GM23248 (cell line): ENCODE data around the gene LRIG1. TPM values are rescaled to one million over a fixed set of nuclear protein-coding genes. Genes with fewer than 3 reads are reported as not detected.
"Not testable (repeated sequence)": the region's sequence is repeated elsewhere in the genome, so short reads cannot be mapped to it uniquely, and the experiment has no call there.

ENCODE experiments used
- DNase-seq: peaks from one replicate; pipeline ENCODE4 v3.0.0-alpha.2; 2015
- H2AFZ ChIP-seq: fragments of 200-600 bp; sonication (generic); 2 replicates; pipeline ENCODE4 v1.6.1; 2016; ENCODE audit warnings: antibody characterized with exemption
- H3F3A ChIP-seq: fragments of 200-600 bp; sonication (generic); 2 replicates; pipeline ENCODE4 v1.6.1; 2016; ENCODE audit warnings: mild to moderate bottlenecking, antibody characterized with exemption, mixed run types; ENCODE audit not compliant: insufficient read depth
- H3K27ac ChIP-seq: fragments of 200-600 bp; sonication (generic); 2 replicates; pipeline ENCODE4 v1.5.1; 2016; ENCODE audit warnings: mild to moderate bottlenecking
- H3K27me3 ChIP-seq: fragments of 200-600 bp; sonication (generic); replicated peaks from 2 replicates; pipeline ENCODE4 v1.6.1; 2016; ENCODE audit warnings: mild to moderate bottlenecking; ENCODE audit not compliant: insufficient read depth
- H3K36me3 ChIP-seq: fragments of 200-600 bp; sonication (generic); 2 replicates; pipeline ENCODE4 v1.6.1; 2016; ENCODE audit warnings: low read depth, mild to moderate bottlenecking
- H3K4me1 ChIP-seq: fragments of 200-600 bp; sonication (generic); 2 replicates; pipeline ENCODE4 v1.6.1; 2016; ENCODE audit warnings: mild to moderate bottlenecking; ENCODE audit not compliant: insufficient read depth
- H3K4me2 ChIP-seq: fragments of 200-600 bp; sonication (generic); one replicate; pipeline ENCODE4 v1.6.1; 2016; ENCODE audit warnings: mild to moderate bottlenecking; ENCODE audit not compliant: unreplicated experiment
- H3K4me3 ChIP-seq: fragments of 200-600 bp; sonication (generic); 2 replicates; pipeline ENCODE4 v1.5.1; 2016; ENCODE audit warnings: mild to moderate bottlenecking
- H3K79me2 ChIP-seq: fragments of 200-600 bp; sonication (generic); 2 replicates; pipeline ENCODE4 v1.6.1; 2016; ENCODE audit warnings: mild to moderate bottlenecking; ENCODE audit not compliant: insufficient read depth
- H3K9ac ChIP-seq: fragments of 200-600 bp; sonication (generic); 2 replicates; pipeline ENCODE4 v1.6.1; 2016; ENCODE audit warnings: mild to moderate bottlenecking
- H3K9me2 ChIP-seq: fragments of 200-600 bp; sonication (generic); 2 replicates; pipeline ENCODE4 v1.6.1; 2016; ENCODE audit warnings: mixed run types, mild to moderate bottlenecking, moderate library complexity; ENCODE audit not compliant: insufficient read depth
- H3K9me3 ChIP-seq: fragments of 200-600 bp; sonication (generic); one replicate; pipeline ENCODE4 v1.6.1; 2017; ENCODE audit warnings: low read depth
- H4K20me1 ChIP-seq: fragments of 200-600 bp; sonication (generic); 2 replicates; pipeline ENCODE4 v1.6.0; 2016; ENCODE audit not compliant: insufficient read depth
- EZH2 ChIP-seq: fragments of 200-600 bp; sonication (generic); IDR thresholded peaks from 2 replicates; pipeline ENCODE4 v1.6.1; 2018; ENCODE audit warnings: antibody characterized with exemption, mild to moderate bottlenecking; ENCODE audit not compliant: insufficient read depth, poor library complexity, severe bottlenecking
- EZH2phosphoT487 ChIP-seq: fragments of 200-600 bp; sonication (generic); IDR thresholded peaks from 2 replicates; pipeline ENCODE4 v1.6.1; 2018; ENCODE audit warnings: antibody characterized with exemption, moderate library complexity, mild to moderate bottlenecking, low read depth; ENCODE audit not compliant: insufficient read depth
- WGBS, 2 experiments: methylation state at CpG; one replicate each; pipeline ENCODE4 v1.1.6; 2015 to 2017; ENCODE audit warnings: low lambda C conversion rate in 2 of 2, low coverage in 1 of 2; ENCODE audit errors: missing lambda C conversion rate in 2 of 2; 5-methylcytosine and 5-hydroxymethylcytosine counted together
- in situ Hi-C: fragments of 300-500 bp; cut with MboI; formaldehyde crosslinking; loops from 2 replicates; pipeline ENCODE4 v1.15.0; 2020
- polyA plus RNA-seq: library from polyadenylated mRNA; unstranded; fragments of >200 nt; fragmentation: Nextera tagmentation; extraction: Ambion mirVana; gene quantifications from 2 replicates; pipeline ENCODE4 v1.2.1, GENCODE V29; 2016
- total RNA-seq: library from RNA; depleted of rRNA; stranded (reverse); fragments of >200 nt; shearing (Covaris generic); gene quantifications from 2 replicates; pipeline ENCODE4 v1.2.3, GENCODE V29; 2014

Gene LRIG1
- total and polyA plus RNA-seq, 2 experiments from 2014 or later: 3.1 to 6.5 TPM

DNA sequence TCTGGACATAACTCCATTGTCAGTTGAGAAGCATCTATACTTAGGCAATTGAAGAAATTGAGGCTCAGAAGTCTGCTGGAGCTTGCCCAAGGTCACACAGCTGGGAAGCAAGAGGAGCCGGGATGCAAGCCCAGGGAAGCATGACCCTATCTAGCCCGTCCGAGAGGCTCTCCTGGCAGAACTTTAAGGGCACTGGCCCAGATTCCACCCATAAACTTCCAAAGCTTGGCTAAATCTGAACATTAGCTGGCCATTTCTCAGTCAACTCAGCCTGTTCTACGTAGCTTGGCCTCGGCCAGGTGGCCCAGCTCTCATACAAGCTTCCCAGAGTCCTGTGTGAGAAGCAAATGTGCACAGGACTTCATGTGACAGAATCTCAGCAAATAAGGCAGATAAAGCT, 75.8 kb downstream of the LRIG1 start:
- 84 to 93% methylated on average over 5 of the region's 5 CpGs for WGBS, 2 experiments
- in situ Hi-C loops: no loop called here
- Histone ChIP-seq H2AFZ (no peak overlapping the region), H3K4me3 (no peak overlapping the region), H3K36me3 (no peaks in the 10 kb centered on the region), H3K9ac (no peak overlapping the region), H3F3A (peaks cover 13% of the 10 kb centered on the region), H3K4me2 (no peak overlapping the region), H3K27ac (no peak overlapping the region), H3K4me1 (peaks cover 26% of the 10 kb centered on the region), H3K9me3 (no peaks in the 10 kb centered on the region), H3K9me2 (no peaks in the 10 kb centered on the region), H4K20me1 (no peaks in the 10 kb centered on the region), H3K27me3 (no peaks in the 10 kb centered on the region), H3K79me2 (no peaks in the 10 kb centered on the region)
- DNase-seq: no peak
- TF ChIP-seq EZH2phosphoT487: no peak
- no peak for TF ChIP-seq EZH2

DNA sequence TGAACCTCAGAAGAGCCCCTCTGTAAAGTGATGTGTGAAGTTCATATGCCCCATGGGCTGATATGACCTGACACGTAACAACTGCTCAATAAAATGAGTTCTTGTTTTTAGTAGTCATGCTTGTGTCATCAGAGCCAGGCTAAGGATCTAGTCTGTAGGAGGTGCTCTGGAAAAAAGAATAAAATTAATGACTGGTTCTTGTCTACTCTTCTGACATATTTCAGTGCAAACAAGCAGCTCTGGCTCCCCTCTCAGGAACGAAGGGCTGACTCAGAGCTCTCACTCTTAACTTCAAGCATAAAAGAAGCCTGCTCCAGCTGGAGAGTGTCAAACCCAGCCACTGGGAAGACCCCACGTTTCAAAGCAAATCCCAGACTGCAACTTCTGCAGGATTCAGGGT, 77.0 kb downstream of the LRIG1 start:
- Histone ChIP-seq H3K4me3 (no peak overlapping the region), H3K79me2 (no peaks in the 10 kb centered on the region), H3K9me2 (no peaks in the 10 kb centered on the region), H3K9ac (no peak overlapping the region), H3K36me3 (no peaks in the 10 kb centered on the region), H2AFZ (no peak overlapping the region), H3K4me2 (peak overlapping the region; percentile 51), H3F3A (peaks cover 13% of the 10 kb centered on the region), H3K4me1 (peaks cover 20% of the 10 kb centered on the region), H3K27ac (peak overlapping the region; percentile 60), H4K20me1 (no peaks in the 10 kb centered on the region), H3K9me3 (no peaks in the 10 kb centered on the region), H3K27me3 (no peaks in the 10 kb centered on the region)
- peak; percentile 88 for DNase-seq
- TF ChIP-seq EZH2: no peak
- no peak for TF ChIP-seq EZH2phosphoT487
- in situ Hi-C loops: no loop called here
- 0 to 5% methylated on average over 3 of the region's 3 CpGs for WGBS, 2 experiments

DNA sequence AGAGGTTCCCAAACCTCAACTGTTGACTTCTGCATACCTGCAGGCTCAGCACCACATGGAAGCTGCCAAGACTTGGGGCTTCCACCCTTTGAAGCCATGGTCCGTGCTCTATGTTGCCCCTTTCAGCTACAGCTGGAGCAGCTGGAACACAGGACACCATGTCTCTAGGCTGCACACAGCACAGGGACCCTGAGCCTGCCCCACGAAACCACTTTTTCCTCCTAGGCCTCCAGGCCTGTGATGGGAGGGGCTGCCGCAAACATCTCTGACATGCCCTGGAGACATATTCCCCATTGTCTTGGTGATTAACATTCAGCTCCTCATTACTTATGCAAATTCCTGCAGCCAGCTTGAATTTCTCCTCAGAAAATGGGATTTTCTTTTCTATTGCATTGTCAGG, 78.9 kb downstream of the LRIG1 start:
- H3K27ac ChIP-seq, H3K4me3 ChIP-seq, H3F3A ChIP-seq, DNase-seq, H3K9me3 ChIP-seq, H3K4me1 ChIP-seq, H3K4me2 ChIP-seq, H3K27me3 ChIP-seq, H3K9ac ChIP-seq, H3K9me2 ChIP-seq, in situ Hi-C loops, H3K36me3 ChIP-seq, H3K79me2 ChIP-seq, H4K20me1 ChIP-seq, H2AFZ ChIP-seq: not testable (repeated sequence)
- 98 to 100% methylated on average over 3 of the region's 3 CpGs for WGBS, 2 experiments

DNA sequence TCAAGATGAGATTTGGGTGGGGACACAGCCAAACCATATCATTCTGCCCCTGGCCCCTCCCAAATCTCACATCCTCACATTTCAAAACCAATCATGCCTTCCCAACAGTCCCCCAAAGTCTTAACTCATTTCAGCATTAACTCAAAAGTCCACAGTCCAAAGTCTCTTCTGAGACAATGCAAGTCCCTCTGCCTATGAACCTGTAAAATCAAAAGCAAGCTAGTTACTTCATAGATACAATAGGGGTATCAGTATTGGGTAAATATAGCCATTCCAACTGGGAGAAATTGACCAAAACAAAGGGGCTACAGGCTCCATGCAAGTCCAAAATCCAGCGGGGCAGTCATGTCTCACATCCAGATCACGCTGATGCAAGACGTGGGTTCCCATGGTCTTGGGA, 79.7 kb downstream of the LRIG1 start:
- WGBS, 2 experiments: 91 to 94% methylated on average over 3 of the region's 3 CpGs
- H3K4me2 ChIP-seq, DNase-seq, H3K9me2 ChIP-seq, H3K27me3 ChIP-seq, H2AFZ ChIP-seq, H3K27ac ChIP-seq, H3K9ac ChIP-seq, H4K20me1 ChIP-seq, H3K79me2 ChIP-seq, H3K4me3 ChIP-seq, H3K36me3 ChIP-seq, H3F3A ChIP-seq, in situ Hi-C loops, H3K9me3 ChIP-seq: not testable (repeated sequence)
- H3K4me1 ChIP-seq: peaks cover 14% of the 10 kb centered on the region

DNA sequence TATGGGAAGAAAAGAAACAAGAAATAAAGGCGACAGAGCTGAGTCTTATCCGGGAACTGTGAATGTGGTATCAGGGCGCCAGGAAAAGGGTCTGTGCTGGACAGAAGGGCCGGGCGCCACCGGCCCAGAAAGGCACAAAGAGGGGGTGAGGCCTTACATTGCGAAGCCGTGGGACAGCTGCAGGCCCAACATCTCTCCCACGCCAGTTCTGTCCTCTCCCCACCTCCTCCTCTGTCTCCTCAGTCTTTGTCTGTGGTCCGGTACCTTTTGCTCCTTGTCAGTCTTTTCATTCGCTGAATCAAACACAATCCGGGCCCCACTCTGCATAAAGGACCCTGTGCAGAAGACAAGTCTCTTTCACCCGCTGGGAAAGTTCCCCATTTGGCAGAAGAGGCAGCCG, 81.8 kb downstream of the LRIG1 start:
- DNase-seq: no peak
- WGBS, 2 experiments: 88 to 91% methylated on average over 14 of the region's 14 CpGs
- peaks cover 5% of the 10 kb centered on the region for H3F3A ChIP-seq
- H3K4me2 ChIP-seq: no peak overlapping the region
- in situ Hi-C loops: no loop called here
- no peak overlapping the region for H2AFZ ChIP-seq
- H3K9me3 ChIP-seq: no peaks in the 10 kb centered on the region
- no peaks in the 10 kb centered on the region for H4K20me1 ChIP-seq
- TF ChIP-seq EZH2phosphoT487 (no peak), EZH2 (no peak)
- H3K79me2 ChIP-seq: no peaks in the 10 kb centered on the region
- H3K36me3 ChIP-seq: no peaks in the 10 kb centered on the region
- no peaks in the 10 kb centered on the region for H3K27me3 ChIP-seq
- no peaks in the 10 kb centered on the region for H3K9me2 ChIP-seq
- no peak overlapping the region for H3K9ac ChIP-seq
- no peak overlapping the region for H3K27ac ChIP-seq
- no peak overlapping the region for H3K4me3 ChIP-seq
- H3K4me1 ChIP-seq: peaks cover 6% of the 10 kb centered on the region
